ENCODE data around the gene COL23A1.

Gene COL23A1

DNA sequence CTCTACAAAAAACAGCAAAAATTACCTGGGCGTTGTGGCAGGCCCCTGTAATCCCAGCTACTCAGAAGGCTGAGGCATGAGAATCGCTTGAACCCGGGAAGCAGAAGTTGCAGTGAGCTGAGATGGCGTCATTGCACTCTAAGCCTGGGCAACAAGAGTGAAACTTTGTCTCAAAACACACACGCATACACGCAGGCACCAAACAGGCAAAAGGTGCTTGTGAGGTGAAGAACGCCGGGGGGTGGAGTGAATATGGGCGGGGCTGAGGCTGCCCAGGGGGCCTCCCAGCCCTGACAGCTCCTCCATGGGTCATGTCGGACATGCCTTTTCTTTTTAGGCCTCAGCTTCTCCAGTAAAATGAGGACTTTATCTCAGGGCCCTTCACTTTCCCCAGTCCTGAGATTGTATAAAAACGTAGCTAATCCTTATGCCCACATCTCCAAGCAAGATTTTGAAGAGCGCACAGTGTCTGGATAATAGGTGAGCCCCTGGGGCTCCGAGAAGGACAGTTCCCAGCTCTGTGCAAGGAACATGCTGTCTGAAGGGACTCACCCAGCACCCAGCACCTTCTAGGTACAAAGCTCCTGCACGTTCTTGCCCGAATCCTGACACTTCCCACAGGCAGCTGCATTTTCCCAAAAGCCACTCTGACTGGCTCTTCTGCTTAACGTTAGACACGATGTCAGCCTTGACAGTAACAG lies 168.3 kb downstream of the COL23A1 start:
- Histone ChIP-seq H2AFZ (ENCODE audit: low read length) (no peak overlapping the region), H3F3A (ENCODE audit: insufficient read depth, low read length) (no peaks in the 10 kb centered on the region), H3K27me3 (replicated peaks; ENCODE audit: insufficient read depth, low read length) (peaks cover 68% of the 10 kb centered on the region), H4K20me1 (ENCODE audit: insufficient read depth, low read length) (no peaks in the 10 kb centered on the region), H3K9me3 (replicated peaks; ENCODE audit: insufficient read depth, low read length) (no peaks in the 10 kb centered on the region), H3K9me2 (replicated peaks; ENCODE audit: insufficient read depth, low read length) (no peaks in the 10 kb centered on the region), H3K4me1 (ENCODE audit: low read length) (no peaks in the 10 kb centered on the region), H3K4me3 (ENCODE audit: low read length) (no peak overlapping the region), H3K79me2 (ENCODE audit: low read length) (no peaks in the 10 kb centered on the region), H3K27ac (ENCODE audit: low read length) (no peak overlapping the region), H3K4me2 (ENCODE audit: low read depth, low read length) (no peak overlapping the region), H3K9ac (ENCODE audit: low read length) (no peak overlapping the region), H3K36me3 (replicated peaks; ENCODE audit: insufficient read depth, low read length) (no peaks in the 10 kb centered on the region)
- DNase-seq, result no peak
- TF ChIP-seq CTCF (IDR thresholded peaks at IDR 0.05; ENCODE audit: low read length) (no peak), EZH2phosphoT487 (IDR thresholded peaks at IDR 0.05; ENCODE audit: low read length) (no peak), EZH2 (optimal IDR thresholded peaks at IDR 0.05; ENCODE audit: low read depth, low read length) (no peak)

GRCh38 chr5:178421128-178421527 lies 169.1 kb downstream of the COL23A1 start:
- H2AFZ ChIP-seq (ENCODE audit: low read length), result no peak overlapping the region
- H3K27me3 ChIP-seq (replicated peaks; ENCODE audit: insufficient read depth, low read length), result peaks cover 61% of the 10 kb centered on the region
- no peak overlapping the region for H3K4me2 ChIP-seq (ENCODE audit: low read depth, low read length)
- H3K27ac ChIP-seq (ENCODE audit: low read length), result no peak overlapping the region
- no peaks in the 10 kb centered on the region for H4K20me1 ChIP-seq (ENCODE audit: insufficient read depth, low read length)
- H3K4me3 ChIP-seq (ENCODE audit: low read length), result no peak overlapping the region
- H3K9me2 ChIP-seq (replicated peaks; ENCODE audit: insufficient read depth, low read length), result no peaks in the 10 kb centered on the region
- no peaks in the 10 kb centered on the region for H3K9me3 ChIP-seq (replicated peaks; ENCODE audit: insufficient read depth, low read length)
- H3K4me1 ChIP-seq (ENCODE audit: low read length), result no peaks in the 10 kb centered on the region
- H3K36me3 ChIP-seq (replicated peaks; ENCODE audit: insufficient read depth, low read length), result no peaks in the 10 kb centered on the region
- no peaks in the 10 kb centered on the region for H3F3A ChIP-seq (ENCODE audit: insufficient read depth, low read length)
- no peak for TF ChIP-seq EZH2 (optimal IDR thresholded peaks at IDR 0.05; ENCODE audit: low read depth, low read length)
- no peak for TF ChIP-seq CTCF (IDR thresholded peaks at IDR 0.05; ENCODE audit: low read length)
- no peak for DNase-seq
- H3K9ac ChIP-seq (ENCODE audit: low read length), result no peak overlapping the region
- no peaks in the 10 kb centered on the region for H3K79me2 ChIP-seq (ENCODE audit: low read length)

- no peaks in the 10 kb centered on the region for H3K4me1 ChIP-seq (ENCODE audit: low read length)
- no peak overlapping the region for H2AFZ ChIP-seq (ENCODE audit: low read length)
- H3K79me2 ChIP-seq (ENCODE audit: low read length), result no peaks in the 10 kb centered on the region
- no peak overlapping the region for H3K27ac ChIP-seq (ENCODE audit: low read length)
- no peaks in the 10 kb centered on the region for H3F3A ChIP-seq (ENCODE audit: insufficient read depth, low read length)
- no peaks in the 10 kb centered on the region for H3K36me3 ChIP-seq (replicated peaks; ENCODE audit: insufficient read depth, low read length)
- no peak for TF ChIP-seq EZH2phosphoT487 (IDR thresholded peaks at IDR 0.05; ENCODE audit: low read length)
- no peak for TF ChIP-seq EZH2 (optimal IDR thresholded peaks at IDR 0.05; ENCODE audit: low read depth, low read length)
- no peak for TF ChIP-seq CTCF (IDR thresholded peaks at IDR 0.05; ENCODE audit: low read length)
- no peak overlapping the region for H3K4me3 ChIP-seq (ENCODE audit: low read length)
- H3K9ac ChIP-seq (ENCODE audit: low read length), result no peak overlapping the region
- H3K9me3 ChIP-seq (replicated peaks; ENCODE audit: insufficient read depth, low read length), result no peaks in the 10 kb centered on the region
- DNase-seq, result no peak
- H4K20me1 ChIP-seq (ENCODE audit: insufficient read depth, low read length), result no peaks in the 10 kb centered on the region
- H3K4me2 ChIP-seq (ENCODE audit: low read depth, low read length), result no peak overlapping the region
- H3K27me3 ChIP-seq (replicated peaks; ENCODE audit: insufficient read depth, low read length), result peaks cover 58% of the 10 kb centered on the region
- H3K9me2 ChIP-seq (replicated peaks; ENCODE audit: insufficient read depth, low read length), result no peaks in the 10 kb centered on the region
Observed at GRCh38 chr5:178420354-178420781, 169.8 kb downstream of the COL23A1 start.

All from MM.1S (cell line).